Lung (tissue), 12 donors: ENCODE data around the gene NFIB. TPM values are rescaled to one million over a fixed set of nuclear protein-coding genes. Genes with fewer than 3 reads are reported as not detected.
A peak's percentile ranks its signal among the peaks of the same experiment; 100 is the strongest.

Source experiments
- ATAC-seq: fragments of 200-7000 bp; cut with Tn5 transposase; one replicate; pipeline ENCODE4 v1.9.1; 2020; ENCODE audit warnings: moderate number of reproducible peaks; ENCODE audit not compliant: insufficient read depth, low FRiP score
- DNase-seq, 3 donors: peaks; one replicate each; pipeline ENCODE4 v3.0.0-alpha.2; 2013 to 2017
- H3K27ac ChIP-seq, 2 donors: one replicate each; pipeline ENCODE4 v1.5.1; 2013; ENCODE audit warnings: mild to moderate bottlenecking in 2 of 2, moderate library complexity in 2 of 2, control low read depth in 1 of 2, inconsistent platforms in 1 of 2, low read depth in 1 of 2, low read length in 1 of 2
- H3K27me3 ChIP-seq, 3 donors: one replicate each; pipeline ENCODE4 v1.5.1; 2013; ENCODE audit warnings: low read length in 2 of 3; ENCODE audit not compliant: control insufficient read depth in 3 of 3, insufficient read depth in 3 of 3
- H3K36me3 ChIP-seq, 4 donors: one replicate each; pipeline ENCODE4 v1.5.1; 2013; ENCODE audit warnings: low read length in 4 of 4, mild to moderate bottlenecking in 1 of 4, moderate library complexity in 1 of 4; ENCODE audit not compliant: control insufficient read depth in 4 of 4, insufficient read depth in 4 of 4
- H3K4me1 ChIP-seq, 5 donors: one replicate each; pipeline ENCODE4 v1.5.1; 2013; ENCODE audit warnings: low read length in 5 of 5, mild to moderate bottlenecking in 2 of 5, moderate library complexity in 1 of 5; ENCODE audit not compliant: control insufficient read depth in 5 of 5, insufficient read depth in 5 of 5
- H3K4me3 ChIP-seq: one replicate; pipeline ENCODE4 v1.5.1; 2013; ENCODE audit warnings: mild to moderate bottlenecking, control low read depth, moderate library complexity
- H3K9ac ChIP-seq, 2 donors: one replicate each; pipeline ENCODE4 v1.5.1; 2013; ENCODE audit warnings: low read length in 2 of 2, control low read depth in 1 of 2; ENCODE audit not compliant: insufficient read depth in 1 of 2
- H3K9me3 ChIP-seq, 4 donors: one replicate each; pipeline ENCODE4 v1.5.1; 2013; ENCODE audit warnings: low read length in 3 of 4, mild to moderate bottlenecking in 1 of 4, moderate library complexity in 1 of 4; ENCODE audit not compliant: control insufficient read depth in 4 of 4, insufficient read depth in 3 of 4
- CTCF ChIP-seq: IDR thresholded peaks from 2 replicates; pipeline ENCODE4 v1.5.1; 2012; ENCODE audit warnings: mild to moderate bottlenecking; ENCODE audit errors: control extremely low read depth, extremely low read depth
- WGBS, 2 donors: extraction: QIAGEN DNeasy Blood & Tissue Kit; methylation state at CpG; one replicate each; pipeline ENCODE4 v1.1.7; 2013; 5-methylcytosine and 5-hydroxymethylcytosine counted together
- polyA plus RNA-seq, 2 donors: library from polyadenylated mRNA; stranded (reverse); fragments of 200-250 nt; gene quantifications; one replicate each; pipeline ENCODE4 v1.2.1, GENCODE V29; 2013
- total RNA-seq, 2 donors: library from RNA; depleted of rRNA in 1 of 2; stranded (reverse); fragments of >200 nt in 1 of 2; gene quantifications; one replicate each; pipeline ENCODE4 v1.2.1, GENCODE V29; 2014 to 2021
- donor health status: control.
- donor health status: control.
- donor health status: Bipolar disorder and iron deficiency.
- donor health status: healthy.
- donor health status: DM: yes; HTN: yes; CAD: no.

The NFIB gene
- total and polyA plus RNA-seq, 4 donors: 7.3 to 189 (median 51.0) TPM

- Histone ChIP-seq H3K9ac (peak overlapping the region; percentile 55 to 91), H3K4me1 (peaks cover 3 to 37% (median 23%) of the 10 kb centered on the region in 5 donors), H3K27ac (peak overlapping the region; percentile 97 to 100), H3K4me3 (peak overlapping the region; percentile 61), H3K27me3 (no peaks in the 10 kb centered on the region), H3K9me3 (peaks cover 0 to 2% (median 0%) of the 10 kb centered on the region in 4 donors), H3K36me3 (peaks cover 0 to 19% (median 0%) of the 10 kb centered on the region in 4 donors)
- ATAC-seq (peak; percentile 58), DNase-seq (peak; percentile 96 to 98 (median 97))
- 1% methylated on average over 79 to 109 of the region's 109 CpGs for WGBS, 2 donors
- TF ChIP-seq CTCF: no peak
Measured at GRCh38 chr9:14314929-14315874, 1.3 kb upstream of the NFIB start.

GRCh38 chr9:14314424-14314928 lies 535 bp upstream of the NFIB start:
- ATAC-seq: peak; percentile 23
- DNase-seq: peak; percentile 93 to 96 (median 95)
- Histone ChIP-seq H3K9me3 (peaks cover 0 to 2% (median 0%) of the 10 kb centered on the region in 4 donors), H3K4me3 (peak overlapping the region; percentile 74), H3K4me1 (peaks cover 3 to 33% (median 22%) of the 10 kb centered on the region in 5 donors), H3K9ac (peak overlapping the region; percentile 59 to 90), H3K36me3 (peaks cover 0 to 19% (median 0%) of the 10 kb centered on the region in 4 donors), H3K27me3 (no peaks in the 10 kb centered on the region), H3K27ac (peak overlapping the region; percentile 97 to 100)
- 0 to 1% methylated on average over 21 of the region's 21 CpGs for WGBS, 2 donors
- TF ChIP-seq CTCF: no peak

GRCh38 chr9:14313378-14313940 lies 482 bp downstream of the NFIB start:
- WGBS, 2 donors: 0 to 1% methylated on average over 33 of the region's 33 CpGs
- H3K27ac ChIP-seq: peak overlapping the region; percentile 92 to 100
- peak overlapping the region; percentile 99 for H3K9ac ChIP-seq
- peak overlapping the region; percentile 74 for H3K4me3 ChIP-seq
- DNase-seq: peak in 1 of 3 donors; percentile 75
- peaks cover 0 to 2% (median 0%) of the 10 kb centered on the region in 4 donors for H3K9me3 ChIP-seq
- H3K4me1 ChIP-seq: peaks cover 3 to 35% (median 17%) of the 10 kb centered on the region in 5 donors
- peaks cover 0 to 19% (median 0%) of the 10 kb centered on the region in 4 donors for H3K36me3 ChIP-seq
- no peak for TF ChIP-seq CTCF
- no peaks in the 10 kb centered on the region for H3K27me3 ChIP-seq
- ATAC-seq: no peak
